Activated naive CD4-positive, alpha-beta T cell treated with Interleukin-2 at 50 U/mL for 16 hours (primary cell): Measurements from ENCODE around the gene SHLD3.
A peak's percentile ranks its signal among the peaks of the same experiment; 100 is the strongest.
"Not testable (repeated sequence)": the region's sequence is repeated elsewhere in the genome, so short reads cannot be mapped to it uniquely, and the experiment has no call there.

Experiments
- DNase-seq: peaks from one replicate; pipeline ENCODE4 v3.0.0-alpha.2; 2020

Gene SHLD3

GRCh38 chr5:65624571-65625555 lies at the start of gene SHLD3, which contains the start of gene TRAPPC13:
Gene SHLD3 (plus strand): TSS chr5:65625027. CDS start chr5:65629588, 4,561 bp downstream.
Gene TRAPPC13 (plus strand): TSS chr5:65625027. CDS start chr5:65625061, 34 bp downstream.
- peak; percentile 83 for DNase-seq

DNA sequence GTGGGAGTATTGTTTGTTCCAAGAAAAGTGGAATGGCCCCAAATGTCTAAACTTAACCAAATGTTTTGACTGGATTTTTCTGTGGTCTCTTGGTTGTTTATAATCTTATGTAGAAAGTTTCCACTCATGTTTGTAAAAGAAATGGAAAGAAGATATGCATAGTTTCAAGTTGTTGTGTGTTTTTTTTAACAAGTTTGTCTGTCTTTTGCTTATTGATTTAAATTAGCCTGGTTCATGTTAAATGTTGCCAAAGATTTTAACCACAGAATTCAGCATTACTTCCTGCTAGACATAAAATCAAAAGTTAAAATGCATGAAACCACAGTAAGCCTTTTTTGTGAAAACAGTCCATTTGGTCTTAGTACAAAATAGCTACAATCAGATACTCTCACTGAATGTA lies 47.7 kb upstream of the SHLD3 start:
- DNase-seq: no peak

DNA sequence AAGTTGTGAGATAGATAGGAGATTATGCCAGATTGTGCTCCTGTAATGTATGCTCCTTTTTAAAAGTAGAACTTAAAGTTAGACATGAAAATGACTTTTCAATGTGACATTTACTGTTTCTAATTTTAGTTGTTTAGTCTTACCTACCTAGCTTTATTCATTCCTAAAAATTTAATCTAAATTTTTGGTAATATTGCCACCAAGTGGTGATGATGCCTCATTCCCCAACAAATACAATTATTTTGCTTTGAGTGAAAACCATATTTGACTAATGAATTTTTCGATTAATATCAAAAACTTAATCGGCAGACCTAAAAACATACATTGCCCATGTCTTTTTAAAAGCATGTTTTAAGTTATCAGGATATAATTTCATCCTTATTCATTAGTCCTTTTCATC lies 36.1 kb upstream of the SHLD3 start:
- no peak for DNase-seq

GRCh38 chr5:65601761-65602160 lies 23.1 kb upstream of the SHLD3 start:
- DNase-seq: not testable (repeated sequence)

- no peak for DNase-seq
Observed at GRCh38 chr5:65611524-65611923, 13.3 kb upstream of the SHLD3 start.

GRCh38 chr5:65612298-65612907 lies 12.4 kb upstream of the SHLD3 start:
- no peak for DNase-seq

DNA sequence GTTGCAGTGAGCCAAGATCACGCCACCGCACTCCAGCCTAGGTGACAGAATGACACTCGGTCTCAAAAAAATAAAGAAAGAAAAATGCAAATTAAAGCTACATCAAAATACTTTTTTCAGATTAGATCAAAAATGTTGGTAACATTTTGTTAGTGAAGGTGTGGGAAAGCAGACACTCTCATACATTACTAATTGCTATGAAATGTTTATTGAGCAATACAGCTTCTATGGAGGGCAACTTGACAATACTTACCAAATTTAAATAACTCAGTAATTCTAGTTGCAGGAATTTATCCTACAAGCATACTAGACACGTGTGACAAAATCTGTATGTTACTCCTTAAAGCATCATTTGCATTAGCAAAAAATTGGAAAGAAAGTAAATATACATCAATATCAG lies 4.8 kb upstream of the SHLD3 start:
- DNase-seq: no peak

- not testable (repeated sequence) for DNase-seq
Observed at GRCh38 chr5:65621961-65622360, 2.9 kb upstream of the SHLD3 start.

DNA sequence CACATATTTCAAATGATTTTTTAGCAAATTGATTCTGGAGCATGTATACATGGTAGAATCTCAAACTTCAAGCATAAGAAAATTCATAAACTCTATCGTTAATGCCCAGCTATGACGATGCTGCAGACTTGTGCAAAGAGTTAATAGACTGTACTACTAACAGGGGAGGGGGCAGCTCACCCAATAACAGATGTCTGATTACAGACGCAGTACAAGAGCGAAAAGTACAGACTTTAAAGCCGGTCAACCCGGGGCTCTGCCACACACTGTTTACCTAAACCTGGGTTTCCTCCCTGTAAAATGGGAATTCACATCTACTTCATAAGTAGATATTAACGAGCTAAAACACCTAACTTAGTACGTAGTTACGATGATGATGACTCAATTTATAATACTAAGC lies 1.3 kb upstream of the SHLD3 start:
- no peak for DNase-seq

- peak; percentile 93 for DNase-seq
Observed at GRCh38 chr5:65624025-65624570, 729 bp upstream of the SHLD3 start, which contains the start of gene TRIM23. Gene TRIM23 (minus strand): TSS chr5:65624333. CDS start chr5:65624274, 59 bp downstream.

- no peak for DNase-seq
Observed at GRCh38 chr5:65625743-65626142, 916 bp downstream of the SHLD3 start.

DNA sequence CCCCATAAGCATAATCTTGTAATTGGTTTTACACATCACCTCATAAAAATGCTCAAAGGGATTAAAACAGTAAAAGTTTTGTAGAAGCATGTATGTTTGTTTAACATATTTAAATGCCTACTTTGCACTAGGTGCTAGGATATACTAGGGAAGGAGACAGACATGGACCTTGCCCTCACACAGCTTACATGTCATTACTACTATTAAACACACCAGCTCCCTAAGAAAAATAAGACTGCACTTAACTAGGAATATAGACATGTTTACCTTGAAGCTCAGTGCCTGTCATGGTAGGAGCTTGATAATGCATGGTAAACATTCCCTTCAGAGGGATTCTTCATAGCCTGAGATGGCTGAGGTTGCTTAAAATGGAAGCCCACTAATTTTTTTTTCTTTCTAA lies 6.2 kb downstream of the SHLD3 start:
- DNase-seq: no peak

DNA sequence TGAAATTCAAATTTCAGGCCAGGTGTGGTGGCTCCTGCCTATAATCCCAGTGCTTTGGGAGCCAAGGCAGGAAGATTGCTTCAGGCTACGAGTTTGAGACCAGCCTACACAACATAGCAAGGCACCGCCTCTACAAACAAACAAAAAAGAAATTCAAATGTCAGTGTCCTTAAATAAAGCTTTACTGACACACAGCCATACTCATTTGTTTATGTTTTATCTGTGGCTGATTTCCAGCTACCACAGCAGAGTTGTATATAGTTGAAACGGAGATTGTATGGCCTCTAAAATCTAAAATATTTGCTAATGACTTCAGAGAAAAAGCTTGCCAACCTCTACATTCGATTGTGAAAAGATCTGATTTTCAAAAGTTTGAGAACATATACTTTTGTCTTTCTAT lies 15.4 kb downstream of the SHLD3 start:
- no peak for DNase-seq

- no peak for DNase-seq
Observed at GRCh38 chr5:65646938-65647337, 22.1 kb downstream of the SHLD3 start.

DNA sequence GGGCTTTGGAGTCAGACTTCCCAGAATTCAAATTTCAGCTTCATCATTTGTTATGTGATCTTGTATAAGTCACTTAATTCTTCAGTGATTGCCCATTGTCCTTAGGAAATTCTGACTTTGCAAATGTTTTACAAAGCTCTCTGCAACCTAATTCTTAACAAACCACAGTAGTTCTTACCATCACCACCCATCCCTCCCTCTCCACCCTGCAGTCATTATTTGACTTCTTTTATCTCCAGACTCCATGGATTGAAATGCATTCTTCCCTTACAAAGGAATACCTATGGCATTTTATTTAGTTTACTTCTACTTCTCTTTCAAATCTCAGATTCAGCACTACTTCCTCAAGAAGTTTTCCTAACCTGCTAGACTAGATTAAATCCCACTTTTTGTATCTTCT lies 23.1 kb downstream of the SHLD3 start:
- no peak for DNase-seq

DNA sequence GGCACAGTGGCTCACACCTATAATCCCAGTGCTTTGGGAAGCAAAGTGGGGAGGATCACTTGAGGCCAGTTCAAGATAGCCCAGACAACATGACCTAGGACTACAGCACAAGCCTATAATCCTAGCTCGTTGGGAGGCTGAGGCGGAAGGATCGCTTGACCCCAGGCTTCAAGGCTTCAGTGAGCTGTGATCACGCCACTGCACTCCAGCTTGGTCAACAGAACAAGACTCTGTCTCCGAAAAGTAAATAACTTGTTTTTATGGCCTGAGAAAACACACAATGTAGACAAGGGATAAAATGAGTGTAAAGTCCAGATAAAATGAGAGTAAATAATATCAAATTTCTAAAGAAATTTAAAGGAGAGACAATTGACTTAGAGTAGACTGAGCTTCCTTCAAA lies 26.3 kb downstream of the SHLD3 start:
- DNase-seq: no peak

DNA sequence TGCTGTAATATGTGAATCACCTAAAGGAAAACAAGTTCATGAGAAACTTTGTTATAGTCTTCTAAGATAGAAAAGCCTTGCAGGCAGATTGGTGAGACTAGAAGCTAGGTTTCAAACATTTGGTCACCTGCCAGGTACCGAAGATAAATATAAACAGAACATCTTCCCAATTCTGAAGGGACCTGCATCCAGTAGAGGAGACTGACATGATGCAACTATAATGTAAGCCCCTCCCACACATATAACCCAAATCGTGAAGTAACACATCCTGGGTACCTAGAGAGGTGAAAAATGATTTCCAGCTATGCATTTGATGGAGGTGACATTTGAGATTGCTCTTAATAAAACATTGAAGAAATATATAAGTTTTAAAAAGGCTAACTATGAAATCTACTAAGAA lies 29.9 kb downstream of the SHLD3 start:
- DNase-seq: no peak

GRCh38 chr5:65663804-65664521 lies 39.1 kb downstream of the SHLD3 start:
- DNase-seq: no peak

- no peak for DNase-seq
Observed at GRCh38 chr5:65668696-65669095, 43.9 kb downstream of the SHLD3 start.

- no peak for DNase-seq
Observed at GRCh38 chr5:65672796-65673195, 48.0 kb downstream of the SHLD3 start.

DNA sequence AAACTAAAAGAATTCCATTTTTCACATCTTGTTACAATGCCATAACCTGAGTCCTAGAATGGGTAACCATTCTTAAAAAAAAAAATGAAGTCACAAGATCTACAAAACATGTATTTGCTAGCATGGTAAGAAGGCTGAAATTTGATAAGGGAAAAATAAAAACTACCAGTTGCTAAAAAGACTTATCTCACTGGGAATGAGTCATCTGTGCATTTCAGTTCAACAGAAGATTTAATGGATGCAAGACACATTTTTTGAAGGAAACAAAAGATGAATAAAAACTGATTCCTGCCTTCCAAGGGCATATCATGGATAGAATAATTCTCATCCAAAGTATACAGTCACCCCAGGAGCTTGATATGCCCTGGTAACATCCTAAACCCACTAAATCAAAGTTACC lies 49.9 kb downstream of the SHLD3 start:
- DNase-seq: no peak

DNA sequence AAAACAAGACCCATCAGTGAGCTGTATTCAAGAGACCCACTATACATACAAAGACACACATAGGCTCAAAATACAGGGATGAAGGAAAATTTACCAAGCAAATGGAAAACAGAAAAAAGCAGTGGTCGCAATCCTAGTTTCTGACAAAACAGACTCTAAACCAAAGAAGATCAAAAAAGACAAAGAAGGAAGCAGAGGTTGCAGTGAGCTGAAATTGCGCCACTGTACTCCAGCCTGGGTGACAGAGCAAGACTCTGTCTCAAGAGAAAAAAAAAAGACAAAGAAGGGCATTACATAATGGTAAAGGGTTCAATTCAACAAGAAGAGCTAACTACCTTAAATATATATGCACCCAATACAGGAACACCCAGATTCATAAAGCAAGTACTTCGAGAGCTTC lies 51.2 kb downstream of the SHLD3 start:
- DNase-seq: not testable (repeated sequence)
